8988T (cell line): ENCODE data around the gene CCL4.
"Not testable (repeated sequence)": the region's sequence is repeated elsewhere in the genome, so short reads cannot be mapped to it uniquely, and the experiment has no call there.

ENCODE experiments used
- DNase-seq: peaks from one replicate; pipeline ENCODE4 v3.0.0; 2011

The CCL4 gene

GRCh38 chr17:36118477-36119353, 15.1 kb downstream of the CCL4 start:
- DNase-seq, result no peak

- no peak for DNase-seq
These were observed 16.6 kb downstream of the CCL4 start for GRCh38 chr17:36120221-36120620.

DNA sequence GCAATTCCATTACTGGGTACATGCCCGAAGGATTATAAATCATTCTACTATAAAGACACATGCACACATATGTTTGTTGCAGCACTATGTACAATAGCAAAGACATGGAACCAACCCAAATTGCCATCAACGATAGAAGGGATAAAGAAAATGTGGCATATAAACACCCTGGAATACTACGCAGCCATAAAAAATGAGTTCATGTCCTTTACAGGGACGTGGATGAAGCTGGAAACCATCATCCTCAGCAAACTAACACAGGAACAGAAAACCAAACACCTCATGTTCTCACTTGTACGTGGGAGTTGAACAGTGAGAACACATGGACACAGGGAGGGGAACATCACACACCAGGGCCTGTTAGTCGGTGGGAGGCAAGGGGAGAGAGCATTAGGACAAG, 17.5 kb downstream of the CCL4 start:
- DNase-seq, result not testable (repeated sequence)

GRCh38 chr17:36123431-36123830, 19.8 kb downstream of the CCL4 start:
- DNase-seq, result no peak

DNA sequence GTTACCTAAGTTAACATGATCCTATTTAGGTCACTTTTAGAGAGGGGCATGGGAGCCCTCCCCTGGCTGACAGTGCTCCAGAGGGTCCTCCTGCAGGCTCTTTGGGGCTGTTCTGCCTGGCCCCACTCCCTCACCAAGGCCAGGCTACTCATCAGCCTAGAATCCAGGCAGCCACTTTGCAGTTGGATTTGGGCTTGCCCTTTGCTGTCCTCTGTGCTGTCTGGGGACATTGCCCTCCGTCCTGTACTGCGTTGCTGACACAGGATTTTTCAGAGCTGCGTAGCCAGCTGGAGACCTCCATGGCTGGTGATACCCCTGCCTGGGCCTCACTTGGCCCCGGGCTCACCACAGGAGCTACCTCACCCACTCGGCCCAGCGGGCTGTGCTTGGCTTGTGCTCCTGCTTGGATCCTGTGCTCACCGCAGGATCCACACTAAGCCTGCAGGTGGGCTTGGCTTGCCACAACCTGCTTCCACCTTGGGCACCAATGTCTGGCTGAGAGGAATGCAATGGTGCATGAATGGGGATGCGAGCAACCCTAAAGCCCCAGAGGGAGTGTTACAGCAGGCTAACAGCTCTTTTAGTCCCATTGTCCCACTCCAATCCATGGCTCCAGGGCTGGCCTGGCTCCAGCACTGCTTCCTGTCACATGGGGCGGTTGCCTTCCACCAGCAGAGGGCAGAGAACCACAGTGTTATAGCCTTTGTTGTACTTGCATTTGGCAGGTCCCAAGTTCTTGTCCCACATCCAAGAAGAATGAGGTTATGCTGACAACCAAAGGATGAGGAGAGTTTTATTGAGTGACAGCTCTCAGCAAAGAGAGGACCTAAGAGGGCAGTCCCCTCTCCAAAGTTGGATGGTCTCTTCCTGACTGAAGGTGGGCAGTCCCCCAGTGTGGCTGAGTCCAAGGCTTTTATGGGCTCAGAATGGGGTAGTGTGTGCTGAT, 21.5 kb downstream of the CCL4 start:
- DNase-seq, result no peak

GRCh38 chr17:36127199-36127893, 23.7 kb downstream of the CCL4 start:
- DNase-seq, result no peak

DNA sequence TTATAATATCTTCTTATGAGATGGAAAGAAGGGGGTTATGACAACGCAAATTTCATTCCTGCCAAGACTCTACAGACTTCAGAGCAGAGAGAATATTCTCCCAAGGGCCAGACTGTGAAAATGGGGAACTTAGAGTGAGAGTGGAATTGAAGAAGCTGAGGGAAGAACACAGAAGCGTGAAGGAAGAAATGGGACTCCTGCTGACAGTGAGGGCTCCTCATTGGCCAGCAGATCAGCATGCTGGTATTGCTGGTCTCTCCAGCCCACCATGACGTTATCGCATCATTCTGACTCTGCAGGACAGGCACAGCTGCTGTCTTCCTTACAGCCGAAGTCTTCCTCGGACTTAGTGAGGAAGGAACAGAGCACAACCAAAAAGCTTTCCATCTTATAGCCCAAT, 24.3 kb downstream of the CCL4 start:
- no peak for DNase-seq

- no peak for DNase-seq
These were observed 24.9 kb downstream of the CCL4 start for GRCh38 chr17:36128411-36128978.

DNA sequence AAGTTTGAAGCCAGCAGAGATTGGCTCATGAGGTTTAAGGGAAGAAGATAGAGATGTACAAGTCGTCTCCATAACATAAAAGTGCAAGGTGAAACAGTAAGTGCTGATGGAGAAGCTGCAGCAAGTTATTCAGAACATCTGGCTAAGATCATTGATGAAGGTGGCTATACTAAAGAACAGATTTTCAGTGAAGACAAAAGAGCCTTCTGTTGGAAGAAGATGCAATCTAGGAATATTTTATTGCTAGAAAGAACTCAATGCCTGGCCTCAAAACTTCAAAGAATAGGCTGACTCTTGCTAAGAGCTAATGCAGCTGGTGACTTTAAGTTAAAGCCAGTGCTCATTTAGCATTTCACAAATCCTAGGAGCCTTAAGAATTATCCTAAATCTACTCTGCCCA, 26.0 kb downstream of the CCL4 start:
- no peak for DNase-seq

DNA sequence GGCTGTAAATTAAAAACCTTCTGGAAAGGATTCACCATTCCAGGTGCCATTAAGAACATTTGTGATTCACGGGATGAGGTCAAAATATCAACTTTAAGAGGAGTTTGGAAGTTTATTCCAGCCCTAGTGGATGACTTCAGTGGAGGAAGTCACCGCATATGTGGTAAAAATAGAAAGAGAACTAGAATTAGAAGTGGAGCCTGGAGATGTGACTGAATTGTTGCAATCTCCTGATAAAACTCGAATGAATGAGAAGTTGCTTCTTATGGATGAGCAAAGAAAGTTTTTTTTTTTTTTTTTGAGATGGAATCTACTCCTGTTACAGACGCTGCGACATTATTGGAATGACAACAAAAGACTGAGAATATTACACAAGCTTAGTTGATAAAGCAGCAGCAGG, 26.7 kb downstream of the CCL4 start:
- no peak for DNase-seq

DNA sequence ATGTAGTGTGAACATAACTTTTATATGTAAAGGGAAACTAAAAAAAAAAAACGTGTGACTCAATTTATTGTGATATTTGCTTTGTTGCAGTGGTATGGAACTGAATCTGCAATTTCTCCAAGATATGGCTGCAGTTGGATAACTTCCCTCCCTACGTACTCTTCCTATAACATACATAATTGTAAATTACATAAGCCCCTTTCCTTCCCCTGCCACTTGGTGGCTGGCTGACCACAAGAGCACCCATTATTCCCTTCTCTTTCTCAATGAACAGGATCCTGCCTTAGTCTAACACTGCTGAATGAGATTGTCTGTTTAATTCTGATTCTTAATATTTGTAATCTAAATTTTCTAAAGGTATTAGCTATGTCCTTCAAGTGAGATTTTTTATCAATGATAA, 27.8 kb downstream of the CCL4 start:
- DNase-seq, result no peak

DNA sequence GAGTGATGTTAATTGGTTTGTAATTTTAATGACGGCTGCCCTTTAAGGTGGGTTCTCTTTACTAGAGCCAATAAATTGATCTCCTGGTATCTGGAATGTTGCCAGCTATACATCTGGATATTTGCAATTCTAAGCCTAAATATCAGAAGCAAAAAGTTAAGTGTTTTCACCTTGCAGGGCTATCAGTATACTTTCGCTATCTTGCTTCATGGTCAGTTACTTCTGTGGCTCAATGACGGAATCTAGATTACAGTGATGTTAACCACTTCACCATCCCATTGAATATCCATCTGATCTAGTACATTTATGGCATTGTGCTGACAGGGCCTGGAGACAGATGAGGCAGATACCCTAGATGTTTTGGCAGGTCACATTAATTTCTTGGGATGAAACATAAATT, 28.3 kb downstream of the CCL4 start:
- no peak for DNase-seq

DNA sequence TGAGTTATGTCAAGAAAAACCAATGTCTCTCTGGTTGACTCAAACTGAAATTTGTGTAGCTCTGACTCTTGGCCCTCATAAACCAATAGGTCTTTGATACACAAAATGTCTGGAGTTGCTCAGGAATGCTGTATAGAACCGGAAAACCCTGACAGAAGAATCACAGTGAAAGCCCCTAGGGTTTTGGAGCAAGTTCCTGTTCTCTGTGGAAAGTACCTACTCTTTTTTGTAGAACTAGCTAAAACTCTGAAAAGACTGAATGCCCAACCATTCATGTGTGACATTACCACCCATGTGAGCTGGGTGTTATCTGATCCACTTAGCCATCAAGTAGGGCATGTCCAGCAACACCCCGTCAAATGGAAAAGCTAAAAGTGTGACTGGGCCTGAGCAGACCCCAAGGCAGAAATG, 28.8 kb downstream of the CCL4 start:
- no peak for DNase-seq

- no peak for DNase-seq
These were observed 30.1 kb downstream of the CCL4 start for GRCh38 chr17:36133602-36134236.

DNA sequence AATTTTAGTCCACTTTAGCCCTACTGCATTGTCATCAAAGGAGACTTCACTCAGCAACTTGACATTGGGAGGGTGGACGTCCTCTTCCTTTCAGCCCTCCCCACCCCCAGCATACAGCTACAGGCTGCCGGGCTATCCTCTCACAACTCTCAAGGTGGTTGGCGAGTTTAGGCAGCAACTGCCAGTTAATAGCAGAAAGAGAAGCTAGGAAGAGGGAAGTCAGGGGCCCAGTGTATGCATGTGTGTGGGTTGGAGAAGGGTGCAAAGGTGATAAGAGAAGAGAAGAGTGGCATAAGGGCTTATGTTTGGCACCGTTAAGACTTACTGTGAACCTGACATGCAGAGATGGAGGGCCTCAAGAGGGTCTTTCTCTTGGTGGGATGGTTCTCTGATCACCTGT, 31.8 kb downstream of the CCL4 start:
- DNase-seq, result no peak

DNA sequence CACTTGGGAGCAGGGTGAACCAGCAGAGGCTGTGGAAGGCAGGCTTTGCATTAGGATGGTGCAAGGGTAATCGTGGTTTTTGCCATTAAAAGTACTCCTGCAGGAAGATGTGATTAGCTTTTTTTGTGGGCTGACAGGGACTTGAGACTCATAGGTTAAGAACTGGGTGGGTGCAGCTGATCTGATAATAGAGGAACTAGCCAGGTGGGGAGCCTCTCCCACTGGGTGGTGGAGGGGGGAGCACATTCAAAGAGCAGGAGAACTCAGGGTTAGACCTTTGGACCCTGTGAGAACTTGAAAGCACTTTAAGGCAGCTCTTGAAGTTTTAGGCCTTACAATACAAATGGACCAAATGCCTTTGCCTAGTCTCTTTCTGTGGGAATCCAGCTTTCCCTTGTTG, 32.4 kb downstream of the CCL4 start:
- no peak for DNase-seq

DNA sequence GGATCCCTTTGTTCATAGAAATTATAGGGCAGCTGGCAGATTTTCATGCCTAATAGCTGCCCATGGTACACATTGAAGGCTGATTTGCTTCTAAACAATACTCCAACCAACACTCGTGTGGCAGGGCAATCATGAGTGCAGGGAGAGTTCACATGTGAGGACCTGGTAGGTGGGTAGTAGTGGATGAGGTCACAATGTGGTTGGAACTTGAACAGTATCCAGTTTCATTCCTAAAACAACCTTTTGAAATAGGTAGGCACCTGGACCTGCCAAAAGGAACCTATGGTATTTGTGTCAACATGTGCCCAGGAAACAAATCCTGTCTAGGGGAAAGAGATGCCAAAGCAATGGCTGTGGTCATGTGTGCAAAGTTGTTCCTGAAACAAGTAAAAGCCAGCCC, 32.8 kb downstream of the CCL4 start:
- DNase-seq, result no peak

DNA sequence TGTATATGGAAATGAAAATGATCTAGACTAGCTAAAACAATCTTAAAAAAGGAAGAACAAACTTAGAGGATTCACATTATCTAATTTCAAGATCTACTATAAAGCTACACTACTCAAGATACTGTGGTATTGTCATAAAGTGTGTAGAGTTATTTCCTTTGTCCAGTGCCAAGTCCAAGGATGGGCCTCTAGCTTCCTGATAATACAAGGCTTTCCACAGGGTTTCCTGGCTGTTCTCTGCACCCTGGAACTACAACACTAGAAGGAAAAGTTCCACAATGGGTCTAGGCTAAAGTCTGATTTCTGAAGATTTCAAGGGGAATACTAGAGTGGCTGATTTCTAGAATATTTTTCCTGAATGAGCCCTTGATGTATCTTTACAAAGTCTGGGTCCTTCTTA, 38.6 kb downstream of the CCL4 start:
- no peak for DNase-seq

GRCh38 chr17:36142806-36143205, 39.2 kb downstream of the CCL4 start:
- DNase-seq, result no peak

- DNase-seq, result no peak
These were observed 40.4 kb downstream of the CCL4 start for GRCh38 chr17:36144014-36144413.

DNA sequence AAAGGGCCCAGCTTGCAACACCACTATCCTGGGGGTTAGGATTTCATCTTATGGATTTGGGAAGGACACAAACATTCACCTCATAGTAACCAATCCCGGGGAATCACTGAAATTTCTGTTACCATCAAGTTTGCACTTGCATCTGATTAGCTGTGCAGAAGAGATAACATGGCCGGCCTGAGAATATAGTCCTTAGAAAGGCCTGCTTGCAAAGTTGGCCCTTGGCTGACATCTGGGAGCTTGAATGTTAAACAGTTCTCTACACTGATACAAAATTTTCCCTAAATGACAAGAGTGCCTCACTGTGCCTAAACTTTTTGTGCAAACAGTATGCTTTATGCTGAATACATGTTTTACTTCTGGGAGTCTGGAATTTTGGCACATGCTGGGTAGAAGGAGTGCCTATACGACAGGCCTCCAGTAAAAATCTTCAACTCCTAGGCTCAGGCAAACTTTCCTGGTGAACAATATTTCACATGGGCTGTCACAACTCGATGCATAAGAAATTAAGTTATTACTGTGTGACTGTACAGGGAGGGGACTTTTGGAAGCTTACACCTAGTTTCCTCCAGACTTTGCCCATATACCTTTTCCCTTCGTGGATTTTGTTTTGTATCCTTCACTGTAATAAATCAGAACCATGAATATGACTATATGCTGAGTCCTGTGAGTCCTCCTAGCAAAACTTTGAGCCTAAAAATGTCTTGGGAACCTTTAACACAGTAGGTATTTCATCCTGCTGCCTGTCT, 41.5 kb downstream of the CCL4 start:
- DNase-seq, result no peak

GRCh38 chr17:36147601-36148000, 44.0 kb downstream of the CCL4 start:
- DNase-seq, result no peak
